Immature natural killer cell (primary cell): Measurements from ENCODE around the gene APOM. TPM values are rescaled to one million over a fixed set of nuclear protein-coding genes. Genes with fewer than 3 reads are reported as not detected.

Experiments used
- DNase-seq, 3 donors: peaks; one replicate each; pipeline ENCODE4 v3.0.0; 2022; ENCODE audit warnings: mixed read lengths in 1 of 3
- H3K27ac Mint-ChIP-seq, 6 donors: one replicate each; pipeline ENCODE4 v1.8.0; 2020; ENCODE audit warnings: mixed read lengths in 6 of 6, mild to moderate bottlenecking in 5 of 6, inconsistent platforms in 4 of 6, moderate library complexity in 3 of 6
- H3K27me3 Mint-ChIP-seq, 3 donors: one replicate each; pipeline ENCODE4 v1.8.0; 2020 to 2021; ENCODE audit warnings: low read depth in 3 of 3, mild to moderate bottlenecking in 3 of 3, mixed read lengths in 3 of 3, moderate library complexity in 3 of 3, inconsistent platforms in 1 of 3
- H3K36me3 Mint-ChIP-seq, 3 donors: one replicate each; pipeline ENCODE4 v1.8.0; 2020; ENCODE audit warnings: mixed read lengths in 3 of 3, inconsistent platforms in 2 of 3, mild to moderate bottlenecking in 2 of 3
- H3K4me1 Mint-ChIP-seq, 2 donors: one replicate each; pipeline ENCODE4 v1.8.0; 2020; ENCODE audit warnings: inconsistent platforms in 2 of 2, mild to moderate bottlenecking in 2 of 2, mixed read lengths in 2 of 2, moderate library complexity in 1 of 2
- H3K4me3 Mint-ChIP-seq, 5 donors: one replicate each; pipeline ENCODE4 v1.8.0; 2020; ENCODE audit warnings: mild to moderate bottlenecking in 5 of 5, mixed read lengths in 5 of 5, inconsistent platforms in 3 of 5, moderate library complexity in 3 of 5
- H3K9me3 Mint-ChIP-seq, 6 donors: one replicate each; pipeline ENCODE4 v1.8.0; 2020; ENCODE audit warnings: mild to moderate bottlenecking in 6 of 6, mixed read lengths in 6 of 6, inconsistent platforms in 4 of 6, moderate library complexity in 3 of 6
- polyA plus RNA-seq, 3 donors: library from polyadenylated mRNA; unstranded; fragments of 300-500 nt; fragmentation: Illumina TruSeq; gene quantifications; one replicate each; pipeline ENCODE4 v1.2.3, GENCODE V29; 2021

Gene APOM
- polyA plus RNA-seq, 3 donors from 2014 or later = 1.8 to 5.7 (median 3.9) TPM

- H3K27me3 Mint-ChIP-seq = peaks cover 0 to 4% (median 2%) of the 10 kb centered on the region in 3 donors
- H3K9me3 Mint-ChIP-seq = no peaks in the 10 kb centered on the region
- peak overlapping the region in 1 of 6 donors; percentile 43 for H3K27ac Mint-ChIP-seq
- peaks cover 0 to 2% of the 10 kb centered on the region in 2 donors for H3K4me1 Mint-ChIP-seq
- peaks cover 7 to 34% (median 9%) of the 10 kb centered on the region in 3 donors for H3K36me3 Mint-ChIP-seq
- DNase-seq = no peak
- no peak overlapping the region for H3K4me3 Mint-ChIP-seq
Observed at GRCh38 chr6:31687321-31687720, 31.6 kb downstream of the APOM start.

GRCh38 chr6:31687860-31688693 lies 32.4 kb downstream of the APOM start:
- H3K27me3 Mint-ChIP-seq = peaks cover 0 to 4% (median 2%) of the 10 kb centered on the region in 3 donors
- H3K4me1 Mint-ChIP-seq = peaks cover 0 to 2% of the 10 kb centered on the region in 2 donors
- H3K4me3 Mint-ChIP-seq = no peak overlapping the region
- no peak for DNase-seq
- H3K27ac Mint-ChIP-seq = peak overlapping the region in 2 of 6 donors; percentile 43 to 79
- no peaks in the 10 kb centered on the region for H3K9me3 Mint-ChIP-seq
- peaks cover 7 to 36% (median 9%) of the 10 kb centered on the region in 3 donors for H3K36me3 Mint-ChIP-seq

GRCh38 chr6:31689249-31690110 lies 33.8 kb downstream of the APOM start:
- H3K27me3 Mint-ChIP-seq = peaks cover 0 to 4% (median 2%) of the 10 kb centered on the region in 3 donors
- no peak for DNase-seq
- no peaks in the 10 kb centered on the region for H3K9me3 Mint-ChIP-seq
- H3K27ac Mint-ChIP-seq = peak overlapping the region in 3 of 6 donors; percentile 51 to 70 (median 55)
- H3K4me1 Mint-ChIP-seq = no peaks in the 10 kb centered on the region
- no peak overlapping the region for H3K4me3 Mint-ChIP-seq
- peaks cover 9 to 36% (median 11%) of the 10 kb centered on the region in 3 donors for H3K36me3 Mint-ChIP-seq

GRCh38 chr6:31690231-31691077 lies 34.8 kb downstream of the APOM start:
- Mint-ChIP-seq H3K27me3 (peaks cover 0 to 3% (median 2%) of the 10 kb centered on the region in 3 donors), H3K4me3 (no peak overlapping the region), H3K9me3 (no peaks in the 10 kb centered on the region), H3K27ac (peak overlapping the region in 4 of 6 donors; percentile 18 to 70 (median 34)), H3K36me3 (peaks cover 14 to 42% (median 16%) of the 10 kb centered on the region in 3 donors), H3K4me1 (no peaks in the 10 kb centered on the region)
- no peak for DNase-seq

GRCh38 chr6:31691078-31691463 lies 35.4 kb downstream of the APOM start:
- Mint-ChIP-seq H3K4me1 (no peaks in the 10 kb centered on the region), H3K27me3 (peaks cover 0 to 2% (median 2%) of the 10 kb centered on the region in 3 donors), H3K4me3 (no peak overlapping the region), H3K9me3 (no peaks in the 10 kb centered on the region), H3K36me3 (peaks cover 13 to 41% (median 16%) of the 10 kb centered on the region in 3 donors), H3K27ac (peak overlapping the region in 1 of 6 donors; percentile 18)
- no peak for DNase-seq

- H3K27me3 Mint-ChIP-seq = peaks cover 0 to 2% (median 0%) of the 10 kb centered on the region in 3 donors
- H3K9me3 Mint-ChIP-seq = no peaks in the 10 kb centered on the region
- no peaks in the 10 kb centered on the region for H3K4me1 Mint-ChIP-seq
- no peak overlapping the region for H3K4me3 Mint-ChIP-seq
- H3K27ac Mint-ChIP-seq = peak overlapping the region in 1 of 6 donors; percentile 26
- no peak for DNase-seq
- peaks cover 8 to 36% (median 12%) of the 10 kb centered on the region in 3 donors for H3K36me3 Mint-ChIP-seq
Observed at GRCh38 chr6:31691564-31692108, 35.9 kb downstream of the APOM start.

GRCh38 chr6:31692353-31692752 lies 36.7 kb downstream of the APOM start:
- Mint-ChIP-seq H3K36me3 (peaks cover 8 to 36% (median 17%) of the 10 kb centered on the region in 3 donors), H3K27me3 (peaks cover 0 to 2% (median 0%) of the 10 kb centered on the region in 3 donors), H3K27ac (no peak overlapping the region), H3K4me3 (no peak overlapping the region), H3K9me3 (no peaks in the 10 kb centered on the region), H3K4me1 (peaks cover 0 to 6% of the 10 kb centered on the region in 2 donors)
- DNase-seq = no peak

GRCh38 chr6:31692886-31693285 lies 37.2 kb downstream of the APOM start:
- Mint-ChIP-seq H3K27me3 (peaks cover 0 to 2% (median 0%) of the 10 kb centered on the region in 3 donors), H3K27ac (no peak overlapping the region), H3K9me3 (no peaks in the 10 kb centered on the region), H3K4me1 (peaks cover 4 to 11% of the 10 kb centered on the region in 2 donors), H3K4me3 (no peak overlapping the region), H3K36me3 (peaks cover 6 to 32% (median 18%) of the 10 kb centered on the region in 3 donors)
- DNase-seq = no peak

- peaks cover 5 to 34% (median 18%) of the 10 kb centered on the region in 3 donors for H3K36me3 Mint-ChIP-seq
- no peak for DNase-seq
- H3K4me1 Mint-ChIP-seq = peaks cover 5 to 15% of the 10 kb centered on the region in 2 donors
- peaks cover 0 to 2% (median 0%) of the 10 kb centered on the region in 3 donors for H3K27me3 Mint-ChIP-seq
- H3K4me3 Mint-ChIP-seq = no peak overlapping the region
- no peaks in the 10 kb centered on the region for H3K9me3 Mint-ChIP-seq
- H3K27ac Mint-ChIP-seq = no peak overlapping the region
Observed at GRCh38 chr6:31693535-31693934, 37.8 kb downstream of the APOM start.

- Mint-ChIP-seq H3K27ac (peak overlapping the region; percentile 0 to 63 (median 42)), H3K36me3 (peaks cover 5 to 18% (median 14%) of the 10 kb centered on the region in 3 donors), H3K9me3 (no peaks in the 10 kb centered on the region), H3K4me1 (peaks cover 29 to 37% of the 10 kb centered on the region in 2 donors), H3K27me3 (peaks cover 0 to 3% (median 1%) of the 10 kb centered on the region in 3 donors), H3K4me3 (no peak overlapping the region)
- no peak for DNase-seq
Observed at GRCh38 chr6:31697555-31697954, 41.9 kb downstream of the APOM start.

GRCh38 chr6:31700740-31701401 lies 45.2 kb downstream of the APOM start:
- Mint-ChIP-seq H3K4me3 (peak overlapping the region; percentile 94 to 99 (median 96)), H3K27me3 (peaks cover 2 to 8% (median 3%) of the 10 kb centered on the region in 3 donors), H3K4me1 (peaks cover 40 to 47% of the 10 kb centered on the region in 2 donors), H3K9me3 (no peaks in the 10 kb centered on the region), H3K27ac (peak overlapping the region; percentile 81 to 99 (median 98)), H3K36me3 (peaks cover 0 to 12% (median 5%) of the 10 kb centered on the region in 3 donors)
- DNase-seq = no peak

GRCh38 chr6:31701666-31702404 lies 46.1 kb downstream of the APOM start:
- Mint-ChIP-seq H3K27me3 (peaks cover 2 to 8% (median 3%) of the 10 kb centered on the region in 3 donors), H3K36me3 (peaks cover 0 to 12% (median 5%) of the 10 kb centered on the region in 3 donors), H3K4me3 (peak overlapping the region; percentile 94 to 99 (median 96)), H3K27ac (peak overlapping the region; percentile 95 to 99 (median 98)), H3K9me3 (no peaks in the 10 kb centered on the region), H3K4me1 (peaks cover 40 to 46% of the 10 kb centered on the region in 2 donors)
- no peak for DNase-seq
